ENCODE measurements around the gene ZMIZ2.

Gene ZMIZ2

GRCh38 chr7:44805950-44806349 is 57.3 kb downstream of the ZMIZ2 start:
- DNase-seq: no peak

- no peak for DNase-seq
Observed at GRCh38 chr7:44808914-44809393, 60.3 kb downstream of the ZMIZ2 start.

GRCh38 chr7:44811093-44811492 is 62.4 kb downstream of the ZMIZ2 start:
- no peak for DNase-seq

DNA sequence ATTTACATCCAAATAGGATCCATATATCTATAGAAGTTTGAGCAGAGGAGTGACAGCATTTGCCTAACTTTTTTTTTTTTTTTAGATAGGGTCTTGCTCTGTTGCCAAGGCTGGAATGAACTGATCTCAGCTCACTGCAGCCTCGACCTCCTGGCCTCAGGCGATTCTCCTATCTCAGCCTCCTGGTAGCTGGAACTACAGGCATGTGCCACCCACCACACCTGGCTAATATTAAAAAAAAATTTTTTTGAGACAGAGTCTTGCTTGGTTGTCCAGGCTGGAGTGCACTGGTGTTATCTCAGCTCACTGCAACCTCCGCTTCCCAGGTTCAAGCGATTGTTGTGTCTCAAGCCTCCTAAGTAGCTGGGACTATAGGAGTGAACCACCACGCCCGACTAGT is 62.9 kb downstream of the ZMIZ2 start:
- DNase-seq: no peak

DNA sequence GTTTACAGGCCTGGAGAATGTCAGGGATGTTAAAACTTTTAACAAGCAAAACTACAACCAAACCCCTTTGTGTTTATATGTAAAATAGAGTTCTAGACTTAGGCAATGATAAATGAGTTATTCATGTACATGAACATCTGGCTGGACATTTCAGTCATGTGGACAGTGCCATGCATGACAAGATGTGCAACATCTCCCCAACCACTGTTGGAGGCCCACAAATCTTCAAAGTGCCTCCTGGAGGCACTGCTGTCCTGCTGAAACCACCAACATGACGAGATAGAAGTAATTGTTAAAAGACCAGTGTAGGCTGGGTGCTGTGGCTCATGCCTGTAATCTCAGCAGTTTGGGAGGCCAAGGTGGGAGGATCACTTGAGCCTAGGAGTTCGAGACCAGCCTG is 66.3 kb downstream of the ZMIZ2 start:
- no peak for DNase-seq

DNA sequence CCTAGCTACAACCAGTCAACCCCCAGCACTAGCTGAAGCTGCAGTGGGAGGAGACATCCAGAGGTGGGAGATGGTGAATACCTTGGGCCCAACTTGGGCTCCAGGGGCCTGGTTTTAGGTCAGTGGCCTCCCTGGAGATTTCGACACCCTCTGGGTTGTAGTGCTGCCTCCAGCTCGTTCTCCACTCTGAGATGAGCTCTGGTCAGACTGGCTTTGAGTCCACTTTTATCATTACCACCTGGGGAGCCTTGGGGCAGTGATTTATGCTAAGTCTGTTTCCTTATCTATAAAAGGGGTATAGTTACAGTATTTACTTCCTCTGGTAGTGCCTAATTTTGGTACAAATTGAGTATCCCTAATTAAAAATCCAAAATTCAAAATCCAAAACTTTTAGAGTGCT is 70.6 kb downstream of the ZMIZ2 start:
- no peak for DNase-seq
